Esophagus (tissue), 2 donors: ENCODE results near the gene LRRTM2. TPM values are rescaled to one million over a fixed set of nuclear protein-coding genes. Genes with fewer than 3 reads are reported as not detected.
"Not testable (repeated sequence)": the region's sequence is repeated elsewhere in the genome, so short reads cannot be mapped to it uniquely, and the experiment has no call there.

Source experiments
- H3K27ac ChIP-seq, 2 donors: one replicate each; pipeline ENCODE4 v1.5.1; 2013; ENCODE audit warnings: low read depth in 2 of 2, mild to moderate bottlenecking in 2 of 2, inconsistent platforms in 1 of 2, low read length in 1 of 2, moderate library complexity in 1 of 2
- H3K27me3 ChIP-seq, 2 donors: one replicate each; pipeline ENCODE4 v1.6.1; 2013; ENCODE audit warnings: low read length in 2 of 2, control low read depth in 1 of 2, mild to moderate bottlenecking in 1 of 2; ENCODE audit not compliant: insufficient read depth in 2 of 2, control insufficient read depth in 1 of 2
- H3K36me3 ChIP-seq, 2 donors: one replicate each; pipeline ENCODE4 v1.6.1; 2013; ENCODE audit warnings: low read length in 1 of 2; ENCODE audit not compliant: control insufficient read depth in 2 of 2, insufficient read depth in 2 of 2
- H3K4me1 ChIP-seq, 2 donors: one replicate each; pipeline ENCODE4 v1.6.1; 2013; ENCODE audit warnings: low read length in 1 of 2; ENCODE audit not compliant: control insufficient read depth in 2 of 2, insufficient read depth in 2 of 2
- H3K4me3 ChIP-seq, 2 donors: one replicate each; pipeline ENCODE4 v1.5.1; 2013; ENCODE audit warnings: low read length in 2 of 2, mild to moderate bottlenecking in 2 of 2, low read depth in 1 of 2, moderate library complexity in 1 of 2
- H3K9me3 ChIP-seq, 2 donors: one replicate each; pipeline ENCODE4 v1.6.1; 2013; ENCODE audit warnings: mild to moderate bottlenecking in 2 of 2, low read depth in 1 of 2, low read length in 1 of 2, moderate library complexity in 1 of 2; ENCODE audit not compliant: control insufficient read depth in 2 of 2, insufficient read depth in 1 of 2
- WGBS, 2 donors: extraction: QIAGEN DNeasy Blood & Tissue Kit; methylation state at CpG; one replicate each; pipeline ENCODE4 v1.1.7; 2013; 5-methylcytosine and 5-hydroxymethylcytosine counted together
- polyA plus RNA-seq, 2 donors: library from polyadenylated mRNA; stranded (reverse); fragments of 200-250 nt; gene quantifications; one replicate each; pipeline ENCODE4 v1.2.3, GENCODE V29; 2013
- donor health status: healthy with polysubstance abuse.
- donor health status: Bipolar disorder and iron deficiency.

The LRRTM2 gene
- polyA plus RNA-seq: under 1 TPM; 0.01 to 0.02 TPM

DNA sequence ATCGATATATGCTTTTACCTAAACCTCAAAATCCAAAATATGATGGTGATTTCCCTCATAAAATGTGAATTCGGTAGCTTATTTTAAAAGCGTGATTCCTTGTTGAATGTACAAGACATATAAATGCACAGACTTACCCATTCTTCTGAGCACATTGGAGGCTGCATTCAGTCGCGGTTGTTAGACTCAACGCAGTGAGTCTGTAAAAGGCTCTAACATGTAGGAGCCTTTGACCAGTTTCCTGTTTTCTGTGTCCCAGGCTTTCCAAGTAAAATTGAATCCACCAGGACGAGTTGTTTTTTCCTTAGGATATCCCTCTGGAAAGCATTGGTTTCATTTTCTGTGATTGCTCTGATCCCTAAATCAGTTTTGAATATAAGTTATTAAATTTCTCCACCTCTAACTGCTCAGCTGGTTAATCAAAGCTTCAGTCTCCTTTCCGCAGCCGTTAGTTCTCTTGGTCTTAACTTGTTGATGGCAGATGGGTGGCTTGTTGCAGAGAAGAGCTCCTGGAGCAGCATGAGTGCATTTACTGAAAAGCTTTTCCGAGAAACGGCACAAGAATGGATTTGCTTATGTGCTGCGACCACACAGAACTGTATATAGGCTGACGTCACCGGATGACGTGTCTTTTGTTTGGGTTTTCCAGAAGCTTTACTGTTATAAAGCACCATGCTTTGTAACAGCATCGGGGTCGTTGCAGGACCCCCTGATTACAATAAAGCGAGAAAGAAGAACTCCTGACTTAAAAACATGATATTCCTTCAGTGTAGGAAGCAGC, at the start of gene LRRTM2:
TSS of gene LRRTM2 (minus strand) at position 565 of the 781 bp plus-strand sequence. CDS start at position 141, 424 bp downstream.
- no peaks in the 10 kb centered on the region for H3K36me3 ChIP-seq
- H3K27me3 ChIP-seq: no peaks in the 10 kb centered on the region
- peaks cover 2 to 8% of the 10 kb centered on the region in 2 donors for H3K4me1 ChIP-seq
- H3K4me3 ChIP-seq: no peak within 1 kb of the TSS
- WGBS, 2 donors: 44 to 52% methylated on average over 18 of the region's 18 CpGs
- no peak within 1 kb of the TSS for H3K27ac ChIP-seq
- no peaks in the 10 kb centered on the region for H3K9me3 ChIP-seq

DNA sequence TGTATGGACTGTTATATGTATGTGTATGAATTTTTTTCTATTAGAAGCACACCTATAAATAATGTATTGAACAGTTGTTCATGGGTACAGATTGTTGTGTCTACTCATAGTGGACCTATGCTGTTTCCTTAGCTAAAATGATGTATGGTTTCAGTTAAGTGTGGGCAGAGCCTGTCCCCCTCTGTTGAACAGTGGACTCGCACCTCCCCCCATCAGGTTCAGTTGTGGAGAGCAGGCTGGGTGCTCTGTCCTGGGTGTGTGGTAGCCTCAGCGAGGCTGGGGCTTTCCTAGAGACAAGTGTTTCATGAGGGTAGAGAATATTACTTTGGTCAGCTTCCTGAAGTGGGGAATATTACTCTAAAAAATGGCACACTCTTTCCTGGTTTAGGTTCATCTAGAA, 47.4 kb upstream of the LRRTM2 start:
- H3K36me3 ChIP-seq: peaks cover 18 to 39% of the 10 kb centered on the region in 2 donors
- 95% methylated on average over 2 of the region's 2 CpGs for WGBS, 2 donors
- peaks cover 0 to 2% of the 10 kb centered on the region in 2 donors for H3K4me1 ChIP-seq
- H3K9me3 ChIP-seq: no peaks in the 10 kb centered on the region
- no peaks in the 10 kb centered on the region for H3K27me3 ChIP-seq
- no peak overlapping the region for H3K27ac ChIP-seq
- no peak overlapping the region for H3K4me3 ChIP-seq

DNA sequence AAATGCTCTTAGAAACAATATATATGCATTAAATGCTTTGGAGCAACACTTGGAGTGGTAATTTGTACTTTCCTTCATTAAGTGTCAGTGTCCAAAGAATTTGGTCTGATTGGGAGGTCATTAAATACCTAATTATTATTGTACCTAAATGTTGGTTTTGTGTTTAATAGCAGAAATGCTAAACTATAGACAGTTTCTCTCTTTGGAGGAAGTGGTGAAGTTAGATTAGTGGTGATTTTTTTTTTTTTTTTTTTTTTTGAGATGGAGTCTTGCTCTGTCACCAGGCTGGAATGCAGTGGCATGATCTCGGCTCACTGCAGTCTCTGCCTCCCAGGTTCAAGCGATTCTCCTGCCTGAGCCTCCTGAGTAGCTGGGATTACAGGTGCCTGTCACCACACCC, 46.2 kb upstream of the LRRTM2 start:
- 80 to 85% methylated on average over 2 of the region's 2 CpGs for WGBS, 2 donors
- not testable (repeated sequence) for H3K4me1 ChIP-seq, H3K27me3 ChIP-seq, H3K9me3 ChIP-seq, H3K4me3 ChIP-seq, H3K27ac ChIP-seq
- H3K36me3 ChIP-seq: peaks cover 17 to 32% of the 10 kb centered on the region in 2 donors

- no peak overlapping the region for H3K4me3 ChIP-seq
- H3K36me3 ChIP-seq: peaks cover 11 to 21% of the 10 kb centered on the region in 2 donors
- H3K27me3 ChIP-seq: no peaks in the 10 kb centered on the region
- H3K9me3 ChIP-seq: no peaks in the 10 kb centered on the region
- WGBS, 2 donors: 91 to 97% methylated on average over 8 of the region's 8 CpGs
- no peaks in the 10 kb centered on the region for H3K4me1 ChIP-seq
- H3K27ac ChIP-seq: no peak overlapping the region
These were observed 45.0 kb upstream of the LRRTM2 start for GRCh38 chr5:138920181-138920580.

- Histone ChIP-seq H3K36me3 (peaks cover 11 to 15% of the 10 kb centered on the region in 2 donors), H3K27me3 (no peaks in the 10 kb centered on the region), H3K4me1 (no peaks in the 10 kb centered on the region), H3K4me3 (no peak overlapping the region), H3K9me3 (no peaks in the 10 kb centered on the region), H3K27ac (no peak overlapping the region)
- 73 to 80% methylated on average over 4 of the region's 4 CpGs for WGBS, 2 donors
These were observed 43.6 kb upstream of the LRRTM2 start for GRCh38 chr5:138918686-138919085.

DNA sequence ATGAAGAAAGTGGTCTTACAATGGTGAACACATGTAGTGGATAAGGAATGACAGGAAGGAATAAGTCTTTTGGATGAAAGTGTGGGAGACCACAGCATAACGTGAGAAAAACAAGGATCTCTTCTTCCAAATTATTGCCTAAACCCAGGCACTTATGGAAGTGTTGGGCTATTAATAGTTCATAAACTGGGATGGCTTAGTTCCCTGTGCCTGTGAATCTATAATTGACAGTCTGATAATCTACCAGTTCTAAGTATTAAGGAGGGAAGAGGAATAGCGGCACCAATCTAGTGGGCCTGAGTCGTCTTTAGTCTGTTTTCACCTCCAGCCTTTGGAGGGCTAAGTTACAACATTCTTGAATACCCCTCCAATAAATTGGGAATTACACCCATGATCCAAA, 39.2 kb upstream of the LRRTM2 start:
- 96% methylated on average over 3 of the region's 3 CpGs for WGBS, 2 donors
- Histone ChIP-seq H3K36me3 (peaks cover 5 to 17% of the 10 kb centered on the region in 2 donors), H3K4me1 (no peaks in the 10 kb centered on the region), H3K9me3 (no peaks in the 10 kb centered on the region), H3K4me3 (no peak overlapping the region), H3K27me3 (no peaks in the 10 kb centered on the region), H3K27ac (no peak overlapping the region)

- WGBS, 2 donors: 94% methylated on average over 3 of the region's 3 CpGs
- Histone ChIP-seq H3K27me3 (no peaks in the 10 kb centered on the region), H3K27ac (no peak overlapping the region), H3K4me3 (no peak overlapping the region), H3K4me1 (no peaks in the 10 kb centered on the region), H3K36me3 (peaks cover 5 to 15% of the 10 kb centered on the region in 2 donors), H3K9me3 (no peaks in the 10 kb centered on the region)
These were observed 38.6 kb upstream of the LRRTM2 start for GRCh38 chr5:138913773-138914172.

- Histone ChIP-seq H3K27me3 (no peaks in the 10 kb centered on the region), H3K36me3 (peaks cover 0 to 12% of the 10 kb centered on the region in 2 donors), H3K4me3 (no peak overlapping the region), H3K27ac (no peak overlapping the region), H3K4me1 (no peaks in the 10 kb centered on the region), H3K9me3 (no peaks in the 10 kb centered on the region)
- 84 to 88% methylated on average over 4 of the region's 4 CpGs for WGBS, 2 donors
These were observed 37.0 kb upstream of the LRRTM2 start for GRCh38 chr5:138912093-138912492.

DNA sequence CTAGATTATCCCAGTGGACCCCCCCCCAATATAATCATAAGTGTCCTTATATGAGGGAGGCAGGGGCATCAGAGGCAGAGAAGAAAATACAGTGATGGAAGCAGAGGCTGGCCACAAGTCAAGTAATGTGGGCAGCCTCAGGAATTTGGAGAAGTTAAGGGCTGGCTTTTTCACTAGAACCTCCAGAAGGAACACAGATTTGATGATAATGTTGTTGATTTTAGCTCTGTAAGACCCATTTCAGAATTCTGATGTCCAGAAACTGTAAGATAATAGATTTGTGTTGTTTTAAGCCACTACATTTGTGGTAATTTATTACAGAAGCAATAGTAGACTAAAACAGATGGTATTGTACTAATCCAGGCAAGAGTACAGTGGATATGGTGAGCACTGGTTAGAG, 36.3 kb upstream of the LRRTM2 start:
- no peaks in the 10 kb centered on the region for H3K4me1 ChIP-seq
- no peaks in the 10 kb centered on the region for H3K9me3 ChIP-seq
- H3K4me3 ChIP-seq: no peak overlapping the region
- H3K27me3 ChIP-seq: no peaks in the 10 kb centered on the region
- no peak overlapping the region for H3K27ac ChIP-seq
- H3K36me3 ChIP-seq: peaks cover 0 to 14% of the 10 kb centered on the region in 2 donors

GRCh38 chr5:138910546-138911185, 35.5 kb upstream of the LRRTM2 start:
- Histone ChIP-seq H3K27me3 (no peaks in the 10 kb centered on the region), H3K4me3 (no peak overlapping the region), H3K27ac (no peak overlapping the region), H3K9me3 (no peaks in the 10 kb centered on the region), H3K4me1 (no peaks in the 10 kb centered on the region), H3K36me3 (peaks cover 0 to 15% of the 10 kb centered on the region in 2 donors)
- WGBS, 2 donors: 91% methylated on average over 7 of the region's 7 CpGs
